Measurements from ENCODE around the gene MYH10.

- no peak for TF ChIP-seq EZH2 (IDR thresholded peaks at IDR 0.05)
- no peak for TF ChIP-seq POLR2AphosphoS5 (IDR thresholded peaks at IDR 0.05; ENCODE audit: borderline replicate concordance, low read depth, low read length)
- TF ChIP-seq FOXP2 (optimal IDR thresholded peaks at IDR 0.05; ENCODE audit: control extremely low read depth, extremely low read length, insufficient read depth): no peak
Measured at GRCh38 chr17:8496081-8496480, 134.4 kb downstream of the MYH10 start.
